Measurements from ENCODE around the gene ATXN1L. TPM values are rescaled to one million over a fixed set of nuclear protein-coding genes. Genes with fewer than 3 reads are reported as not detected.
"Not testable (repeated sequence)": the region's sequence is repeated elsewhere in the genome, so short reads cannot be mapped to it uniquely, and the experiment has no call there.

ATXN1L gene
- total and polyA plus RNA-seq, 2 experiments from 2014 or later = 8.6 to 20.8 TPM

- Histone ChIP-seq H4K20me1 (ENCODE audit: insufficient read depth, poor library complexity, severe bottlenecking) (no peaks in the 10 kb centered on the region), H3K27me3 (no peaks in the 10 kb centered on the region), H3K27ac (no peak overlapping the region), H3K4me2 (no peak overlapping the region), H3K79me2 (no peaks in the 10 kb centered on the region), H3K4me1 (ENCODE audit: insufficient read depth) (peaks cover 4% of the 10 kb centered on the region), H3K9me2 (replicated peaks; ENCODE audit: insufficient read depth) (no peaks in the 10 kb centered on the region), H3K36me3 (replicated peaks; ENCODE audit: insufficient read depth, low read depth) (no peaks in the 10 kb centered on the region), H3K9me3 (ENCODE audit: low read depth) (no peaks in the 10 kb centered on the region), H3K4me3 (no peak overlapping the region), H2AFZ (no peak overlapping the region)
- 88% methylated on average over 5 of the region's 5 CpGs for WGBS (ENCODE audit: low lambda C conversion rate, missing lambda C conversion rate)
- no peak for TF ChIP-seq CTCF (IDR thresholded peaks at IDR 0.05; ENCODE audit: poor library complexity)
- TF ChIP-seq EZH2 (IDR thresholded peaks at IDR 0.05; ENCODE audit: borderline replicate concordance) = no peak
- no peak for TF ChIP-seq EZH2phosphoT487 (IDR thresholded peaks at IDR 0.05; ENCODE audit: low read depth, severe bottlenecking, unreplicated experiment)
- no peak for DNase-seq (ENCODE audit: low spot score)
These were observed 18.2 kb downstream of the ATXN1L start for GRCh38 chr16:71863995-71864394.

GRCh38 chr16:71865173-71865863 lies 19.5 kb downstream of the ATXN1L start:
- no peaks in the 10 kb centered on the region for H3K9me2 ChIP-seq (replicated peaks; ENCODE audit: insufficient read depth)
- no peaks in the 10 kb centered on the region for H3K9me3 ChIP-seq (ENCODE audit: low read depth)
- H4K20me1 ChIP-seq (ENCODE audit: insufficient read depth, poor library complexity, severe bottlenecking) = no peaks in the 10 kb centered on the region
- H3K79me2 ChIP-seq = no peaks in the 10 kb centered on the region
- no peaks in the 10 kb centered on the region for H3K27me3 ChIP-seq
- no peak for DNase-seq (ENCODE audit: low spot score)
- no peak overlapping the region for H3K4me2 ChIP-seq
- no peak overlapping the region for H3K27ac ChIP-seq
- 86% methylated on average over 7 of the region's 7 CpGs for WGBS (ENCODE audit: low lambda C conversion rate, missing lambda C conversion rate)
- H2AFZ ChIP-seq = no peak overlapping the region
- H3K4me1 ChIP-seq (ENCODE audit: insufficient read depth) = no peaks in the 10 kb centered on the region
- TF ChIP-seq EZH2phosphoT487 (IDR thresholded peaks at IDR 0.05; ENCODE audit: low read depth, severe bottlenecking, unreplicated experiment) = no peak
- TF ChIP-seq EZH2 (IDR thresholded peaks at IDR 0.05; ENCODE audit: borderline replicate concordance) = no peak
- no peak for TF ChIP-seq CTCF (IDR thresholded peaks at IDR 0.05; ENCODE audit: poor library complexity)
- no peaks in the 10 kb centered on the region for H3K36me3 ChIP-seq (replicated peaks; ENCODE audit: insufficient read depth, low read depth)
- no peak overlapping the region for H3K4me3 ChIP-seq

GRCh38 chr16:71867175-71867574 lies 21.4 kb downstream of the ATXN1L start:
- not testable (repeated sequence) for H4K20me1 ChIP-seq (ENCODE audit: insufficient read depth, poor library complexity, severe bottlenecking); H3K27ac ChIP-seq; H3K4me2 ChIP-seq; H3K4me1 ChIP-seq (ENCODE audit: insufficient read depth); DNase-seq (ENCODE audit: low spot score); H3K9me3 ChIP-seq (ENCODE audit: low read depth); H3K9me2 ChIP-seq (replicated peaks; ENCODE audit: insufficient read depth); H3K27me3 ChIP-seq; H2AFZ ChIP-seq; H3K36me3 ChIP-seq (replicated peaks; ENCODE audit: insufficient read depth, low read depth); H3K79me2 ChIP-seq; H3K4me3 ChIP-seq
- over 99% methylated on average over 6 of the region's 6 CpGs for WGBS (ENCODE audit: low lambda C conversion rate, missing lambda C conversion rate)

- Histone ChIP-seq H3K79me2 (no peaks in the 10 kb centered on the region), H3K27me3 (no peaks in the 10 kb centered on the region), H3K4me3 (no peak overlapping the region), H3K9me2 (replicated peaks; ENCODE audit: insufficient read depth) (no peaks in the 10 kb centered on the region), H3K4me2 (no peak overlapping the region), H2AFZ (no peak overlapping the region), H4K20me1 (ENCODE audit: insufficient read depth, poor library complexity, severe bottlenecking) (no peaks in the 10 kb centered on the region), H3K4me1 (ENCODE audit: insufficient read depth) (no peaks in the 10 kb centered on the region), H3K9me3 (ENCODE audit: low read depth) (no peaks in the 10 kb centered on the region), H3K27ac (no peak overlapping the region), H3K36me3 (replicated peaks; ENCODE audit: insufficient read depth, low read depth) (no peaks in the 10 kb centered on the region)
- no peak for TF ChIP-seq CTCF (IDR thresholded peaks at IDR 0.05; ENCODE audit: poor library complexity)
- no peak for DNase-seq (ENCODE audit: low spot score)
- WGBS (ENCODE audit: low lambda C conversion rate, missing lambda C conversion rate) = 93% methylated on average over 3 of the region's 3 CpGs
These were observed 22.2 kb downstream of the ATXN1L start for GRCh38 chr16:71867939-71868338.
